ENCODE data around the gene MYH3.

MYH3 gene

DNA sequence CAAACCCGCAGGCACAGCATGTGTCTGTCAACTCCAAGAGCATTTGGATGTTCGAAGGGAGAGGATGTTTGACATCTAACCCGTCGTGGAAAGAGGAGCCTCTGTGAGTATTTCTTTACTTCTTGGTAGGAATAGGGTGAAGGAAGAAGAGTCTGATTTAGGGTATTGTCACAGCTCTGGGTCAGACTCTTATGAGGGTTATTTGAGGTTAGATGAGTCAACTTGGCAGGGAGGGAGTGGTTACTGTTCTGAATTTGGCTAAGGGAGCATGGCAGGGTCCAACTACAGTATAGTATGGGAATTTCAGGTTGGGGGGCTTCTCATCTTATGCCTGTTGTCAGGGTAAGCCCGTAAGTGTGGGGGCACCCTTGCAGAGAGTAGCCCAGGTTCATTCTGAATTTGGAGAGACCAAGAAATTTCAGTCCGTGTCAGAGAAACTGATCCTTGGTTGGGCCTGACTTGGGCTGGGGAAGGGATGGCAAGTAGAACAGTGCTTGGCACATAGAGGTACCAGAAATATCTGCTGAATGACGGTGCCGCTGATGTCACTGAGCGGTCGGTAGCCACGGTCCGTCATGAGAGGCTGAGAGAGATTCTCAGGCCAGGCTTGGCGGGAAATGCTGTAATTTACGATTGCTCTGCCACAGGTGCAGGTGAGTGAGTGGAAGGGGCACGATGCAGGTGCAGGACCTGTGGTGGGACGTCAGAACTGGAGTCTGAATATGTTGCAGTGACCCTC, 43.2 kb downstream of the MYH3 start:
- no peak overlapping the region for H3K27ac Mint-ChIP-seq
- no peaks in the 10 kb centered on the region for H3K9me3 Mint-ChIP-seq
- no peak overlapping the region for H3K4me3 Mint-ChIP-seq
- no peaks in the 10 kb centered on the region for H3K36me3 Mint-ChIP-seq (ENCODE audit: low read depth)
- peaks cover 11% of the 10 kb centered on the region for H3K27me3 Mint-ChIP-seq
- peaks cover 1% of the 10 kb centered on the region for H3K4me1 Mint-ChIP-seq (ENCODE audit: low read depth)
- no peak for DNase-seq

DNA sequence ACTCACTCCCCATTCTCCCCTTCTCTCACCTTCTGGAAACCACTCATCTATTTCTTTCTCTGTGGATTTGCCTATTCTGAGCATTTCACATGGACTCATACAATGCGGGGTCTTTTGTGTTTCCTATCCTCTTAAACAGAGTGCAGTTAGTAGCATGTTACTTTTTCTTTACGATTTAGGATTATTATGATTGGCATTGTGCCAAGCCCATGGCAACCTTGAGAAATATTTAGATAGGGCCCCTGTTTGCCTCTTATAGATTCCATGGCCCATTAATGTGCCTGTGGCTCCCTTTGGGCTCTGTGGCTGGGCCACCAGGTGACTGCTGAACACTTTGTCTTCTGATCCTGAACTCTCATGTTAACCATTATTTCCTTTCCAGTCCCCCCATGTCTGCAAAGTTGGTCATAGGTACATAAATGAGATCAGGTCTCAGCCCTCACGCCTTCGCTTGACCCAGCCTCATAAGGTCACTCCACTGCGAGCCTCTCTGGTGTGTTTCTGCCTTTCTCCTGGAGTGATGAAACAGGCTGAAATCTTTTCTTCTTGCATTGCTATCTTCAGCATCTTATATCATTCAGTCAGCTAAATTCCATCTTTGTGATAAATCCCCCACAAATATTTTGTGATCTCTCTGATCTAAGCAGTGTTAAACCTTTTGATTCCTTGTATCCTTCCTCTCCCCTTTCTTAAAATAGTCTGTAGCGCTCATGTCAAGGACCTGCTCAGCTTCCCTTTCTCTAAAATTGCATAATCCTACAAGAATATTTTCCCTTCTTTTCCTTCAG, 44.0 kb downstream of the MYH3 start:
- Mint-ChIP-seq H3K36me3 (ENCODE audit: low read depth) (no peaks in the 10 kb centered on the region), H3K4me3 (no peak overlapping the region), H3K9me3 (no peaks in the 10 kb centered on the region), H3K27me3 (peaks cover 14% of the 10 kb centered on the region), H3K4me1 (ENCODE audit: low read depth) (no peaks in the 10 kb centered on the region), H3K27ac (no peak overlapping the region)
- DNase-seq: no peak

DNA sequence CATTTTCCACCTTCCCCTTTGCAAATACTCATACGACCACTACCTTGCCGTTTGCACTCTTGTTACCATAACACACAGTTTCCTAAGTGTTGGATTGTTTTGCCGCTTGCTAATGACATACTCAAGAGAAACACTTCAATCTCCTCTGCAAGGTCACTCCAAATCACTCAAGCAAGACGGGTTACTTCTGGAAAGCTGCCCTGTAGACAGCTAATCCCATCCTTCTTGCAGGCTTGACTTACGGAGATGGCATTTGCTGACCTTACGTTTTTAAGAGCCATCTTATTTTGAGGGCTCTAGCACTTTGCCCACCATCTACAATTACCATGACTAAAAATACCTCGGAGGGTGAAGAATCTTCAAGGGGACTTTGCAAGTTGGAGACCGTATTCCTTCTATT, 46.2 kb downstream of the MYH3 start:
- Mint-ChIP-seq H3K27ac (no peak overlapping the region), H3K4me3 (no peak overlapping the region), H3K9me3 (no peaks in the 10 kb centered on the region), H3K36me3 (ENCODE audit: low read depth) (no peaks in the 10 kb centered on the region), H3K4me1 (ENCODE audit: low read depth) (no peaks in the 10 kb centered on the region), H3K27me3 (peaks cover 14% of the 10 kb centered on the region)
- DNase-seq: no peak

GRCh38 chr17:10608244-10608643, 48.9 kb downstream of the MYH3 start:
- Mint-ChIP-seq H3K4me3 (no peak overlapping the region), H3K27ac (no peak overlapping the region), H3K36me3 (ENCODE audit: low read depth) (no peaks in the 10 kb centered on the region), H3K27me3 (peaks cover 14% of the 10 kb centered on the region), H3K9me3 (no peaks in the 10 kb centered on the region), H3K4me1 (ENCODE audit: low read depth) (no peaks in the 10 kb centered on the region)
- no peak for DNase-seq

GRCh38 chr17:10606110-10606509, 51.0 kb downstream of the MYH3 start:
- Mint-ChIP-seq H3K27ac (no peak overlapping the region), H3K27me3 (peaks cover 19% of the 10 kb centered on the region), H3K4me3 (no peak overlapping the region), H3K36me3 (ENCODE audit: low read depth) (no peaks in the 10 kb centered on the region), H3K9me3 (no peaks in the 10 kb centered on the region), H3K4me1 (ENCODE audit: low read depth) (no peaks in the 10 kb centered on the region)
- no peak for DNase-seq

- Mint-ChIP-seq H3K4me1 (ENCODE audit: low read depth) (no peaks in the 10 kb centered on the region), H3K27me3 (peaks cover 18% of the 10 kb centered on the region), H3K27ac (no peak overlapping the region), H3K9me3 (no peaks in the 10 kb centered on the region), H3K4me3 (no peak overlapping the region), H3K36me3 (ENCODE audit: low read depth) (no peaks in the 10 kb centered on the region)
- DNase-seq: no peak
These were observed 51.8 kb downstream of the MYH3 start for GRCh38 chr17:10605221-10605783.

DNA sequence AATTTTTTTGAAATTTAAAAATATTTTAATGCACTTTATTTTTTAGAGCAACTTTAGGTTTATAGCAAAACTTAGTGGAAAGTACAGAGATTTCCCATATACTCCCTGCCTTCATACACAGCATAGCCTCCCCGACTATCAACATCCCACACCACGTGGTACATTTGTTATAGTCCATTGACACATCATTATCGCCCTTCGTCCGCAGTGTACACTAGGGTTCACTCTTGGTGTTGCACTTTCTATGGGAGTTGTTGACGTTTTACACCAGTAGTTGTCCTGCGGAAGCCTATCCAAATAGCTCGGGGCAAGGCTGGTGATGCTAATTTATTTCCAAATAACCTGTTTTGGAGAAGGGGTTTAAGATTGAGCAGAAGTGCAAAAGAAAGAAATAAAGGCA, 52.6 kb downstream of the MYH3 start:
- Mint-ChIP-seq H3K9me3 (no peaks in the 10 kb centered on the region), H3K36me3 (ENCODE audit: low read depth) (no peaks in the 10 kb centered on the region), H3K4me3 (no peak overlapping the region), H3K27ac (no peak overlapping the region), H3K27me3 (peaks cover 16% of the 10 kb centered on the region), H3K4me1 (ENCODE audit: low read depth) (no peaks in the 10 kb centered on the region)
- DNase-seq: no peak

GRCh38 chr17:10603931-10604330, 53.2 kb downstream of the MYH3 start:
- H3K36me3 Mint-ChIP-seq (ENCODE audit: low read depth): no peaks in the 10 kb centered on the region
- no peaks in the 10 kb centered on the region for H3K9me3 Mint-ChIP-seq
- H3K27ac Mint-ChIP-seq: no peak overlapping the region
- H3K27me3 Mint-ChIP-seq: peaks cover 15% of the 10 kb centered on the region
- H3K4me1 Mint-ChIP-seq (ENCODE audit: low read depth): no peaks in the 10 kb centered on the region
- no peak for DNase-seq
- no peak overlapping the region for H3K4me3 Mint-ChIP-seq

- H3K36me3 Mint-ChIP-seq (ENCODE audit: low read depth): no peaks in the 10 kb centered on the region
- H3K9me3 Mint-ChIP-seq: no peaks in the 10 kb centered on the region
- no peak for DNase-seq
- H3K4me3 Mint-ChIP-seq: no peak overlapping the region
- H3K27me3 Mint-ChIP-seq: peaks cover 23% of the 10 kb centered on the region
- H3K4me1 Mint-ChIP-seq (ENCODE audit: low read depth): no peaks in the 10 kb centered on the region
- no peak overlapping the region for H3K27ac Mint-ChIP-seq
These were observed 56.5 kb downstream of the MYH3 start for GRCh38 chr17:10600571-10600970.

GRCh38 chr17:10598621-10599020, 58.5 kb downstream of the MYH3 start:
- Mint-ChIP-seq H3K4me1 (ENCODE audit: low read depth) (no peaks in the 10 kb centered on the region), H3K36me3 (ENCODE audit: low read depth) (no peaks in the 10 kb centered on the region), H3K9me3 (no peaks in the 10 kb centered on the region), H3K27me3 (peaks cover 34% of the 10 kb centered on the region), H3K27ac (no peak overlapping the region), H3K4me3 (no peak overlapping the region)
- DNase-seq: no peak

DNA sequence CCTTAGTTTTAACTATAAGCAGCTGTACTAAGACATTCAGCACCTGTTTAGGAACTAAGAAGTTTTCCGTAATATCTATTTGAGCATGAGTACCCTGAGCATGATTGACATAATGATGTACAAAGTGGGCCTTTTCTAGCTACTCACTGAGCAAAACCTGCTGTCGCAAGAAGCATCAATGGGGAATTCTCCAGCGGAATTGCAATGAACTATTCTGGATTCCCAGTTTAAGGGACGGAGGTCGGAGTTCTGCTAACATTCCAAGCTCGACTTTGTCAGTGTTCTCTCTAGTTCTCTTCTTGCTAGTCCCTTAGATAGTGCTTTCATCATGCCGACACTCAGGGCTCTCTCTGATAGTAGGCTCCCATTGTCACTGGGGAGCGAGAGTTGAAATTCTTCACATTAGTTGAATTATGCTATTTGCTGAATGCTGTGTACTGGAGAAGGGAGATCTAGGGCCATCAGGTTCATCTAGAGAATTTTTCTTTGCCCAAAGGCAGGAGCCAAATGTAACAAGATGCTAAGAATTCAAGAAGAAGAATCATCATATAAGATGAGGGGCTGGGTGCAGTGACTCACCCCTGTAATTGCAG, 67.5 kb downstream of the MYH3 start:
- Mint-ChIP-seq H3K27me3 (peaks cover 35% of the 10 kb centered on the region), H3K4me1 (ENCODE audit: low read depth) (no peaks in the 10 kb centered on the region), H3K27ac (no peak overlapping the region), H3K4me3 (no peak overlapping the region), H3K36me3 (ENCODE audit: low read depth) (no peaks in the 10 kb centered on the region), H3K9me3 (no peaks in the 10 kb centered on the region)
- DNase-seq: no peak

DNA sequence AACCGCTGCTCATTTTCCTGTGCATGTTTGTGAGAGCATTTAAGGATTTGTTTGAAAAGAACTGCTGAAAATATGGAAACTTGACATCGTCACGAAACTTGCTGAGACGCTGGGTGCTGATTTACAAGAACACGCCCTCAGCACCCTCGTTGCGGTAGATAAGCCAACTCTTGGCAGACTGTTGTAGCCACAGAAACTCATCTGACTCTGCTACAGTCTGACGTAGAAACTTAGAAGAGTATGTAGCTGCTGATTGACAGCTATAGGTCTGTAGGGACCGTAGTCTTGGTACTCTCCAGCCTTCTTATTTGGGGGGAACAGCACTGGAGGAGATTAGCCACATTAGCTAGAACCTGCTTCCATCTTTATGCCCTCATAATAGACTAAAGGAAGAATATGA, 71.6 kb downstream of the MYH3 start:
- H3K27ac Mint-ChIP-seq: no peak overlapping the region
- no peaks in the 10 kb centered on the region for H3K36me3 Mint-ChIP-seq (ENCODE audit: low read depth)
- DNase-seq: no peak
- no peak overlapping the region for H3K4me3 Mint-ChIP-seq
- H3K4me1 Mint-ChIP-seq (ENCODE audit: low read depth): no peaks in the 10 kb centered on the region
- H3K9me3 Mint-ChIP-seq: no peaks in the 10 kb centered on the region
- H3K27me3 Mint-ChIP-seq: peaks cover 27% of the 10 kb centered on the region

GRCh38 chr17:10583834-10584233, 73.3 kb downstream of the MYH3 start:
- Mint-ChIP-seq H3K27ac (no peak overlapping the region), H3K4me1 (ENCODE audit: low read depth) (no peaks in the 10 kb centered on the region)

DNA sequence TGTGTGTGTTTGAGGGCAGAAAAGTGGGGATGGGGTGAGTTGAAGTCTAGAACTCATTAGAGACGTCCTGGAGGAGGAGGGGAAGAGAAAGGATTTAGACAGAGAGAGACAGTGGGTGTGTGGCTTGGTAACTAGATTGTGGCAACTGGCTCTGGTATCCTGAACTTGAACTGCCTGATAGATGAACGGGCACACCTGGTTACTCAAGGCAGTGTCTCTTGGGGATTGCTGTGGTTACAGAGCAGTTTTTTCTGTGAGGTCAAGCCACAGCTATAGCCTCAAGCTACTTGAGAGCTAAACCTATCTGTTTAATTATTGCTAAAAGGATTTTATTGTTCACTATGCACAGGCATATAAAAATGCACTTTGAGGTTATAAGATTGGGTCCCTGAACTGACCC, 77.8 kb downstream of the MYH3 start:
- H3K4me1 Mint-ChIP-seq (ENCODE audit: low read depth): no peaks in the 10 kb centered on the region
- H3K27ac Mint-ChIP-seq: no peak overlapping the region
- DNase-seq: no peak

More at GRCh38 chr17:10583834-10584233, 73.3 kb downstream of the MYH3 start:
- Mint-ChIP-seq H3K4me3 (no peak overlapping the region), H3K9me3 (no peaks in the 10 kb centered on the region), H3K27me3 (peaks cover 18% of the 10 kb centered on the region), H3K36me3 (ENCODE audit: low read depth) (no peaks in the 10 kb centered on the region)
- DNase-seq: no peak

More for the DNA sequence above, 77.8 kb downstream of the MYH3 start:
- no peaks in the 10 kb centered on the region for H3K36me3 Mint-ChIP-seq (ENCODE audit: low read depth)
- H3K27me3 Mint-ChIP-seq: peaks cover 15% of the 10 kb centered on the region
- no peak overlapping the region for H3K4me3 Mint-ChIP-seq
- no peaks in the 10 kb centered on the region for H3K9me3 Mint-ChIP-seq

Data from activated T-cell treated with anti-CD3 and anti-CD28 coated beads, Interleukin-2, amount 50 U/mL, for 24 hours (primary cell).